ENCODE measurements around the gene ZNF277. TPM values are rescaled to one million over a fixed set of nuclear protein-coding genes. Genes with fewer than 3 reads are reported as not detected.

Gene ZNF277
- 12.8 TPM for total RNA-seq (2021; ENCODE audit: unreplicated experiment)
- 14.4 TPM for polyA plus RNA-seq (2012; ENCODE audit: insufficient read length)
- Bru-seq, nascent RNA: percentile 71 among the genes with signal in this experiment
- BruChase-seq, experiment 1, labeled RNA remaining after a 2-hour chase: percentile 56 among the genes with signal in this experiment
- percentile 51 among the genes with signal in this experiment for BruChase-seq, experiment 2, labeled RNA remaining after a 6-hour chase
- long read RNA-seq, transcript ZNF277-201 (12 exons, 1,849 nt): major isoform, 14 of 16 reads
- long read RNA-seq, partial matches to known transcripts: 2 of 16 reads
- long read RNA-seq, other reads (novel, unspliced or antisense): 0 of 16 reads

GRCh38 chr7:112206238-112206990 is at the start of gene ZNF277, which contains the start of gene DOCK4:
ZNF277 (plus strand) TSS chr7:112206695; CDS start chr7:112206717, 22 bp downstream.
DOCK4 (minus strand) TSS chr7:112206399; CDS start chr7:112206138, 261 bp downstream.
- BruUV-seq (replicated peaks): no TSS peak
- TF ChIP-seq CTCF (IDR thresholded peaks at IDR 0.05) (no peak), SIN3A (IDR thresholded peaks at IDR 0.05; ENCODE audit: borderline replicate concordance, insufficient read depth, low read depth, low read length) (peak; percentile 71; the same call in 1 of the 2 replicates), REST (IDR thresholded peaks at IDR 0.05; ENCODE audit: insufficient read depth in 1 of 2, low read depth in 2 of 2, low read length in 1 of 2) (no peak), TCF7L2 (IDR thresholded peaks at IDR 0.05; ENCODE audit: low read depth, low read length) (peak; percentile 67)
- ATAC-seq: peak; percentile 96
- peak within 1 kb of the TSS; percentile 76 to 95 for H3K4me3 ChIP-seq (ENCODE audit: low read depth in 2 of 2, low read length in 2 of 2)
- POLR2A ChIA-PET: no interaction called here
- CTCF ChIA-PET: interaction anchor here (0.6 kb wide), 1 partner anchor 443 kb away, joined by 3 read pairs; no protein-coding TSS in a partner anchor
- in situ Hi-C loops (cut with HindIII; ENCODE audit: low pct_unique_long_range_greater_than_20kb, low sequenced_read_pairs): no loop called here
- H3K4me1 ChIP-seq (ENCODE audit: control insufficient read depth, insufficient read depth, low read length): peaks cover 8% of the 10 kb centered on the region
- peak; percentile 99 for DNase-seq (ENCODE audit: low read depth, low spot score)
- no peaks in the 10 kb centered on the region for H3K9me3 ChIP-seq (ENCODE audit: control insufficient read depth, insufficient read depth, low read depth, low read length)
- no peaks in the 10 kb centered on the region; the same call in 1 of the 2 replicates for H3K36me3 ChIP-seq (ENCODE audit: control insufficient read depth, insufficient read depth, low read length)
- H3K27me3 ChIP-seq (ENCODE audit: control insufficient read depth, insufficient read depth, low read length): no peaks in the 10 kb centered on the region
- H3K27ac ChIP-seq (ENCODE audit: low read length): peak within 1 kb of the TSS; percentile 81
- intact Hi-C loops (cut with micrococcal nuclease; ENCODE audit: unreplicated experiment): loop anchor here (10.0 kb wide), 1 partner anchor 178 kb away; no protein-coding TSS in a partner anchor

GRCh38 chr7:112157072-112157471 is 49.4 kb upstream of the ZNF277 start:
- in situ Hi-C loops (cut with HindIII; ENCODE audit: low pct_unique_long_range_greater_than_20kb, low sequenced_read_pairs) (no loop called here), intact Hi-C loops (cut with micrococcal nuclease; ENCODE audit: unreplicated experiment) (no loop called here)
- ChIA-PET CTCF (no interaction called here), POLR2A (no interaction called here)
- TF ChIP-seq POLR2AphosphoS5 (IDR thresholded peaks at IDR 0.05; ENCODE audit: low read depth, low read length) (no peak), REST (IDR thresholded peaks at IDR 0.05; ENCODE audit: insufficient read depth in 1 of 2, low read depth in 2 of 2, low read length in 1 of 2) (no peak), SIN3A (IDR thresholded peaks at IDR 0.05; ENCODE audit: borderline replicate concordance, insufficient read depth, low read depth, low read length) (no peak), TCF7L2 (IDR thresholded peaks at IDR 0.05; ENCODE audit: low read depth, low read length) (no peak), CTCF (IDR thresholded peaks at IDR 0.05) (no peak)
- H3K36me3 ChIP-seq (ENCODE audit: control insufficient read depth, insufficient read depth, low read length): no peaks in the 10 kb centered on the region
- H3K27ac ChIP-seq (ENCODE audit: low read length): no peak overlapping the region
- peak; percentile 34; the same call in 1 of the 2 replicates for ATAC-seq
- H3K4me3 ChIP-seq (ENCODE audit: low read depth in 2 of 2, low read length in 2 of 2): no peak overlapping the region
- H3K9me3 ChIP-seq (ENCODE audit: control insufficient read depth, insufficient read depth, low read depth, low read length): no peaks in the 10 kb centered on the region
- peaks cover 5% of the 10 kb centered on the region for H3K4me1 ChIP-seq (ENCODE audit: control insufficient read depth, insufficient read depth, low read length)
- no peaks in the 10 kb centered on the region for H3K27me3 ChIP-seq (ENCODE audit: control insufficient read depth, insufficient read depth, low read length)
- no TSS peak for BruUV-seq (replicated peaks)
- DNase-seq (ENCODE audit: low read depth, low spot score): no peak
